Naive B cell (primary cell): ENCODE data around the gene STEAP3. TPM values are rescaled to one million over a fixed set of nuclear protein-coding genes. Genes with fewer than 3 reads are reported as not detected.

ENCODE experiments used
- ATAC-seq, 2 donors: fragments of 150-1000 bp; cut with Tn5 transposase; 2 replicates each; pipeline ENCODE4 v1.10.0; 2021; ENCODE audit warnings: low read depth in 2 of 2, mild to moderate bottlenecking in 2 of 2, moderate library complexity in 2 of 2
- DNase-seq: peaks from one replicate; pipeline ENCODE4 v3.0.0; 2022
- H3K27ac Mint-ChIP-seq, 6 donors: one replicate each; pipeline ENCODE4 v1.8.0; 2020 to 2022; ENCODE audit warnings: mild to moderate bottlenecking in 6 of 6, mixed read lengths in 6 of 6, moderate library complexity in 5 of 6, inconsistent platforms in 2 of 6
- H3K27me3 Mint-ChIP-seq, 3 donors: one replicate each; pipeline ENCODE4 v1.8.0; 2021 to 2022; ENCODE audit warnings: mixed read lengths in 3 of 3, mild to moderate bottlenecking in 1 of 3
- H3K36me3 Mint-ChIP-seq, 2 donors: one replicate each; pipeline ENCODE4 v1.8.0; 2020 to 2022; ENCODE audit warnings: mixed read lengths in 2 of 2, inconsistent platforms in 1 of 2, mild to moderate bottlenecking in 1 of 2
- H3K4me1 Mint-ChIP-seq, 3 donors: one replicate each; pipeline ENCODE4 v1.8.0; 2020 to 2022; ENCODE audit warnings: mixed read lengths in 3 of 3, inconsistent platforms in 1 of 3, mild to moderate bottlenecking in 1 of 3, moderate library complexity in 1 of 3
- H3K4me3 Mint-ChIP-seq, 8 donors: one replicate each; pipeline ENCODE4 v1.8.0; 2020 to 2022; ENCODE audit warnings: mild to moderate bottlenecking in 8 of 8, mixed read lengths in 8 of 8, moderate library complexity in 8 of 8, inconsistent platforms in 2 of 8
- H3K9me3 Mint-ChIP-seq, 7 donors: one replicate each; pipeline ENCODE4 v1.8.0; 2020 to 2022; ENCODE audit warnings: mixed read lengths in 7 of 7, mild to moderate bottlenecking in 5 of 7, inconsistent platforms in 2 of 7, moderate library complexity in 1 of 7
- polyA plus RNA-seq, 6 donors: library from polyadenylated mRNA; unstranded; fragments of 300-500 nt; fragmentation: Illumina TruSeq; gene quantifications; one replicate each; pipeline ENCODE4 v1.2.3, GENCODE V29; 2021; ENCODE audit warnings: low read depth in 6 of 6

STEAP3 gene
- polyA plus RNA-seq, 6 donors from 2014 or later: 0.49 to 1.2 (median 0.77) TPM; not detected in 3

GRCh38 chr2:119190321-119191111 is 33.1 kb upstream of the STEAP3 start:
- H3K4me1 Mint-ChIP-seq: peaks cover 0 to 2% (median 0%) of the 10 kb centered on the region in 3 donors
- no peak overlapping the region for H3K4me3 Mint-ChIP-seq
- peaks cover 0 to 4% (median 0%) of the 10 kb centered on the region in 7 donors for H3K9me3 Mint-ChIP-seq
- H3K36me3 Mint-ChIP-seq: no peaks in the 10 kb centered on the region
- ATAC-seq: no peak
- DNase-seq: no peak
- H3K27me3 Mint-ChIP-seq: peaks cover 7 to 53% (median 39%) of the 10 kb centered on the region in 3 donors
- peak overlapping the region in 1 of 6 donors; percentile 9 for H3K27ac Mint-ChIP-seq

- ATAC-seq: no peak
- H3K27me3 Mint-ChIP-seq: peaks cover 22 to 52% (median 42%) of the 10 kb centered on the region in 3 donors
- H3K9me3 Mint-ChIP-seq: peaks cover 0 to 4% (median 0%) of the 10 kb centered on the region in 7 donors
- no peak for DNase-seq
- H3K4me1 Mint-ChIP-seq: peaks cover 0 to 2% (median 0%) of the 10 kb centered on the region in 3 donors
- no peaks in the 10 kb centered on the region for H3K36me3 Mint-ChIP-seq
- H3K4me3 Mint-ChIP-seq: no peak overlapping the region
- no peak overlapping the region for H3K27ac Mint-ChIP-seq
These were observed 30.7 kb upstream of the STEAP3 start for GRCh38 chr2:119192893-119193292.

DNA sequence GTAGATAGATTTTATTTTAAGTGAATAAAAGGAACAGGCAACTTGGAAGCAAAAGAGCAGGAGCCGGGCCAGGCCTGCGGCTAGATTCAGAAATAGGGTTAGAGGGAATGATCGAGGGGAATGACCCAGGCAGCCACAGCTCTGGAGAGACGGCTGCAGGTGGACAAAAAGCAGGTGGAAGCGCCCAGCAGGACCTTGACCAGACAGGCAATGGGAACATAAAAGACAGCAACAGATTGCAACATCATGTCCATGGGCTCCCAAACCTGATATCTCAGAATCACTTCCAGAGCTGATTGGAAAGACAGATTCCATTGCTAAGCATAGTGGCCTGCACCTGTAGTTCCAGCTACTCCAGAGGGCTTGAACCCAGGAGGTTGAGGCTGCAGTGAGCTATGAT is 28.6 kb upstream of the STEAP3 start:
- H3K36me3 Mint-ChIP-seq: no peaks in the 10 kb centered on the region
- H3K27me3 Mint-ChIP-seq: peaks cover 28 to 66% (median 47%) of the 10 kb centered on the region in 3 donors

GRCh38 chr2:119195887-119196286 is 27.7 kb upstream of the STEAP3 start:
- H3K4me3 Mint-ChIP-seq: no peak overlapping the region
- H3K9me3 Mint-ChIP-seq: peaks cover 0 to 4% (median 0%) of the 10 kb centered on the region in 7 donors
- no peak for ATAC-seq
- no peaks in the 10 kb centered on the region for H3K36me3 Mint-ChIP-seq
- peaks cover 20 to 59% (median 41%) of the 10 kb centered on the region in 3 donors for H3K27me3 Mint-ChIP-seq
- no peak for DNase-seq
- peaks cover 0 to 2% (median 0%) of the 10 kb centered on the region in 3 donors for H3K4me1 Mint-ChIP-seq
- H3K27ac Mint-ChIP-seq: no peak overlapping the region

More for the DNA sequence above, 28.6 kb upstream of the STEAP3 start:
- ATAC-seq (no peak), DNase-seq (no peak)
- peaks cover 0 to 4% (median 0%) of the 10 kb centered on the region in 7 donors for H3K9me3 Mint-ChIP-seq
- peak overlapping the region in 1 of 6 donors; percentile 53 for H3K27ac Mint-ChIP-seq
- no peak overlapping the region for H3K4me3 Mint-ChIP-seq
- H3K4me1 Mint-ChIP-seq: peaks cover 0 to 2% (median 0%) of the 10 kb centered on the region in 3 donors

DNA sequence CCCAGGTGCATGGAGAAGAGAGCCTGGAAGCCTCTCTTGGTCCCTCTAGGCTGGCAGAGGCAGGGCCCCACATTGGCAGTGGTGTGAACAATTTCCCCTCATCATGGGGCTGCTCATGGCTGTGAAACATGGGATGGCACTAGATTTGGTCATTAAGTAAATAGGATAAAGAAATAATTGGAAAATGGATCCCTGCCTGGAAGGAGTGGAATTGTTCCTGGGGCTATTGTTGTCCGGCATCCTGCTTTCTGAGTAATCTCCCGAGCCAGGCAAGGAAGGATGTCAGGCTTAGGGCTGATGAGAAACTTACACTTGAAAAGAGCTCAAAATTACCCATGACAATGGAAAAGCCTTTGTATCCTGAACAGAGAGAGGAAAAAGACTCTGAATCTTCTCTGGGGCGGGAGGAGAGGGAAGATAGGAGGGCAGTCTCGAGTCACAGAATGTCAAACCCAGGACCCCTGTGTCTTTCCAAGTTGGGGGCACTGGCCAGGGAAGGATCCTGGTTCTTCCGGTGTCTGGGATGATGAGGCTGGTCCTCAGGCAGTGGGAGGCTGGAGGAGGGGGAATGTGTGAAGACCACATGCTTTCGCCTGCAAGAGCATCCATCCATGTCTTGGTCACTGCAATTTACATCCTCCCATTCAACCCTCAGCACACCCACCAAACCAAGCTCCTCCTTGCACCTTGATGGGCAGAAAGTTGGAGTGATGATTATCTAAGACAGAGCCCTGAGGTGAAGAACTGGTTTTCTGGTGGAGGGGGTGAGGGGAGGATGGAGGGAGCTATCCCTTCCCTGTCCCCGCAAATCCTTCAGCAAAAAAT is 27.1 kb upstream of the STEAP3 start:
- ATAC-seq: no peak
- no peak overlapping the region for H3K27ac Mint-ChIP-seq

GRCh38 chr2:119197126-119197405 is 26.6 kb upstream of the STEAP3 start:
- no peak overlapping the region for H3K27ac Mint-ChIP-seq
- peaks cover 20 to 53% (median 37%) of the 10 kb centered on the region in 3 donors for H3K27me3 Mint-ChIP-seq
- H3K9me3 Mint-ChIP-seq: peaks cover 0 to 4% (median 0%) of the 10 kb centered on the region in 7 donors
- no peak for ATAC-seq
- DNase-seq: no peak
- H3K4me3 Mint-ChIP-seq: no peak overlapping the region
- peaks cover 0 to 2% (median 0%) of the 10 kb centered on the region in 3 donors for H3K4me1 Mint-ChIP-seq
- H3K36me3 Mint-ChIP-seq: no peaks in the 10 kb centered on the region

More for the DNA sequence above, 27.1 kb upstream of the STEAP3 start:
- H3K27me3 Mint-ChIP-seq: peaks cover 20 to 58% (median 41%) of the 10 kb centered on the region in 3 donors
- H3K4me3 Mint-ChIP-seq: no peak overlapping the region
- peaks cover 0 to 2% (median 0%) of the 10 kb centered on the region in 3 donors for H3K4me1 Mint-ChIP-seq
- DNase-seq: no peak
- H3K9me3 Mint-ChIP-seq: peaks cover 0 to 4% (median 0%) of the 10 kb centered on the region in 7 donors
- H3K36me3 Mint-ChIP-seq: no peaks in the 10 kb centered on the region

DNA sequence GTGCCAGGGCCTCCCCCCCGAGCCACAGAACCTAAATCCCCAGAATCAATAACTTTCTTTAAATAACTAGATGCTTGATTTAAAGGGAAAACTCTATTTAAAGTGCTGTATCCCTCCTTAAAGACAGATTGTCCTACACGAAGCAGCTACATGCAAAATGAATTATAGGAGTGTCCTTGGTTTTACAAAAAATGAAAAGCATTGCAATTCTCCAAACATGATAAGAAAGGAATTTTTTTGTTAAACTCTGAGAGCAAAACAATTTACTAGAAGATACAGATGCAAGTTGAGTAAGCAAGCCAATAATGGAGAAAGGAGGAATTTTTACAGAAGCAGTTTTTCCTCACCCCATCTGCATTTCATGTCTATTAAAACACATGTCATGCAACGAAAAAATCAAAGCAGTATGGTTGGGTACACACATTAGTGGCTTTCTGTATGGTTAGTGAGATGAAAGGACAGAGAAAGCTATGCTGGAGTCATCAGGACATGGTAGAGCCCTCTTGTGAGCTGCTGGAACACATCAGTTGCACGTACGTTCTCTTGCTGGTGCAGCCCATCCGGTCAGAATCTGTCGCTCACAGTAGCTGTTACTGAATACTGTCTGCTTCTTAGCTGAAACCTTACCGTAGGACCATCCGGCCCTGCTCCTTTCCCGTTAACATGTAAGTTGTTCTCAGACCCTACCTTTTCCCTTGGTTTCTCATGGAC is 25.9 kb upstream of the STEAP3 start:
- peaks cover 20 to 49% (median 36%) of the 10 kb centered on the region in 3 donors for H3K27me3 Mint-ChIP-seq

GRCh38 chr2:119198240-119198840 is 25.3 kb upstream of the STEAP3 start:
- ATAC-seq (no peak), DNase-seq (no peak)
- Mint-ChIP-seq H3K27me3 (peaks cover 20 to 43% (median 36%) of the 10 kb centered on the region in 3 donors), H3K27ac (no peak overlapping the region), H3K4me3 (no peak overlapping the region), H3K4me1 (peaks cover 0 to 2% (median 0%) of the 10 kb centered on the region in 3 donors), H3K36me3 (no peaks in the 10 kb centered on the region), H3K9me3 (peaks cover 0 to 4% (median 0%) of the 10 kb centered on the region in 7 donors)

More for the DNA sequence above, 25.9 kb upstream of the STEAP3 start:
- DNase-seq: no peak
- Mint-ChIP-seq H3K27ac (peak overlapping the region in 1 of 6 donors; percentile 2), H3K9me3 (peaks cover 0 to 4% (median 0%) of the 10 kb centered on the region in 7 donors), H3K36me3 (no peaks in the 10 kb centered on the region), H3K4me1 (peaks cover 0 to 2% (median 0%) of the 10 kb centered on the region in 3 donors), H3K4me3 (no peak overlapping the region)
- no peak for ATAC-seq

DNA sequence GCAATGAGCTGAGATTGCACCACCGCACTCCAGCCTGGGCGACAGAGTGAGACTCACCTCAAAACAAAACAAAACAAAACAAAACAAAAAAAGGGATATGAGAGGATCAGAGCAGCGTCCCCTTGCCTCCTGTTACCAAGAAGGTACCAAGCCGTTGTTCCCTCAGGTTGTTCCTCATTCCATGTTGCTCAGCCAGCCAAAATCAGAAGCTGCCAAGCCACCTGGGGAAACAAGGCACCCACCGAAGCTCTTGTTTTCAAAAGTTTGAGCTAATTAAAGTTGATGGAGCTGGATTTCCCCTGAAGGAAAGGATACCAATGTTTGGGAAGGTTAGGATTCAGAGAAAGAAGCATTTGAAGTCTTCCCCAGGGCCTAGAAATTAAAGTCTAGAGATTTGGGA is 21.8 kb upstream of the STEAP3 start:
- DNase-seq (no peak), ATAC-seq (no peak)
- no peaks in the 10 kb centered on the region for H3K9me3 Mint-ChIP-seq
- H3K4me3 Mint-ChIP-seq: no peak overlapping the region
- no peaks in the 10 kb centered on the region for H3K4me1 Mint-ChIP-seq
- peaks cover 11 to 14% (median 14%) of the 10 kb centered on the region in 3 donors for H3K27me3 Mint-ChIP-seq
- H3K36me3 Mint-ChIP-seq: no peaks in the 10 kb centered on the region
- H3K27ac Mint-ChIP-seq: no peak overlapping the region

DNA sequence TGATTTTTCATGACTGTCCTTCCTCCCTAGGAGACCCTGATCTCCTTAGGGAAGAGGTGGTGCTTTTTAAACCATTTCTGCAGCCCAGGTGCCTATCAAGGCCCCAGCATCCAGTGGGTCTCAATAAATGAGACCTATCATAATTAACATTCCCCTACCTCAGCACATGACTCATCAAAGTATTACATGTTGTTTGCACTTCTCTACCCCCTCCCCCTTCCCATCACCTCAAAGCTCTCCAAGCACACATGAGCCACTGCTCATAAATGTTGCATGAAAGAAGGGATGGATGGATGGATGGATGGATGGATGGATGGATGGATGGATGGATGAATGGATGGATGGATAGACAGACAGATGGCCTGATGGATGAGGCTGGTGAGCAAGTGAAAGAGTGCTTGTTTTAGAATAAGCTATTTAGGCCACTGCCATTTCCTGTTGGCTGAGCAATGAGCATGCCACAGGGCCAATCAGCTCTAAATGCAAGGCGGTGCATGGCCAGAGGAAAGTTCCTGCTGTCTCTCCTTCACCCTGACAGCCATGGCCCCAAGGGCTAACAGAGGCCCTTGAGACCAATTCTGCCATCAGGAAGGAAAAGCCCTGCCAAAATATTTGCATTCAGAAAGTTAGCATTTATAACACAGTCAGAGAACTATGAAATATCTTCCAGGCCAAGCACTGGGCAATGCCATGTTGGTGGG is 20.9 kb upstream of the STEAP3 start:
- peaks cover 7 to 14% (median 11%) of the 10 kb centered on the region in 3 donors for H3K27me3 Mint-ChIP-seq
- no peak overlapping the region for H3K27ac Mint-ChIP-seq
- ATAC-seq (no peak), DNase-seq (no peak)
- H3K4me3 Mint-ChIP-seq: no peak overlapping the region
- H3K4me1 Mint-ChIP-seq: no peaks in the 10 kb centered on the region
- H3K9me3 Mint-ChIP-seq: no peaks in the 10 kb centered on the region
- H3K36me3 Mint-ChIP-seq: no peaks in the 10 kb centered on the region

- no peaks in the 10 kb centered on the region for H3K36me3 Mint-ChIP-seq
- ATAC-seq: no peak
- no peak overlapping the region for H3K4me3 Mint-ChIP-seq
- no peaks in the 10 kb centered on the region for H3K4me1 Mint-ChIP-seq
- DNase-seq: no peak
- H3K9me3 Mint-ChIP-seq: no peaks in the 10 kb centered on the region
- H3K27ac Mint-ChIP-seq: no peak overlapping the region
- H3K27me3 Mint-ChIP-seq: peaks cover 2 to 4% (median 4%) of the 10 kb centered on the region in 3 donors
These were observed 19.1 kb upstream of the STEAP3 start for GRCh38 chr2:119204525-119204924.

GRCh38 chr2:119205001-119205706 is 18.5 kb upstream of the STEAP3 start:
- Mint-ChIP-seq H3K4me1 (no peaks in the 10 kb centered on the region), H3K9me3 (no peaks in the 10 kb centered on the region), H3K4me3 (no peak overlapping the region), H3K36me3 (no peaks in the 10 kb centered on the region), H3K27ac (peak overlapping the region in 1 of 6 donors; percentile 68), H3K27me3 (peaks cover 4 to 6% (median 6%) of the 10 kb centered on the region in 3 donors)
- DNase-seq (no peak), ATAC-seq (no peak)
